Liver (tissue), 3 donors: ENCODE results near the gene SAXO2.

Source experiments
- EGR1 ChIP-seq, 2 donors: IDR thresholded peaks; 2 replicates each; pipeline ENCODE4 v1.6.1; 2016 to 2018; ENCODE audit warnings: antibody characterized with exemption in 2 of 2, low read depth in 2 of 2
- FOXA1 ChIP-seq: IDR thresholded peaks from 2 replicates; pipeline ENCODE4 v1.6.1; 2016; ENCODE audit warnings: antibody characterized with exemption
- GABPA ChIP-seq, 2 donors: IDR thresholded peaks in 1 of 2; conservative IDR thresholded peaks in 1 of 2; 2 replicates each; pipeline ENCODE4 v1.6.1; 2016; ENCODE audit warnings: antibody characterized with exemption in 2 of 2, mild to moderate bottlenecking in 1 of 2, moderate library complexity in 1 of 2
- RAD21 ChIP-seq, 2 donors: IDR thresholded peaks; 2 replicates each; pipeline ENCODE4 v1.6.1; 2016; ENCODE audit warnings: antibody characterized with exemption in 2 of 2, mild to moderate bottlenecking in 2 of 2
- SP1 ChIP-seq: IDR thresholded peaks from 2 replicates; pipeline ENCODE4 v1.6.1; 2018; ENCODE audit warnings: antibody characterized with exemption, mild to moderate bottlenecking
- TAF1 ChIP-seq: conservative IDR thresholded peaks from 2 replicates; pipeline ENCODE4 v1.6.1; 2016; ENCODE audit warnings: antibody characterized with exemption, mild to moderate bottlenecking
- YY1 ChIP-seq: IDR thresholded peaks from 2 replicates; pipeline ENCODE4 v1.6.1; 2016; ENCODE audit warnings: antibody characterized with exemption, mild to moderate bottlenecking
- TF ChIP-seq, protein P1 (sequence below): IDR thresholded peaks from 2 replicates; pipeline ENCODE4 v1.6.1; 2016; ENCODE audit warnings: antibody characterized with exemption
- TF ChIP-seq, protein P2 (sequence below): fragments of 150-350 bp; IDR thresholded peaks from 2 replicates; pipeline ENCODE4 v1.5.1; 2017; ENCODE audit warnings: improper control_type of control experiment, low read depth, low read length; ENCODE audit not compliant: missing input control
- TF ChIP-seq, protein P3 (sequence below): IDR thresholded peaks from 2 replicates; pipeline ENCODE4 v1.6.1; 2016; ENCODE audit warnings: antibody characterized with exemption
- TF ChIP-seq, protein P4 (sequence below): IDR thresholded peaks from 2 replicates; pipeline ENCODE4 v1.6.1; 2016; ENCODE audit warnings: antibody characterized with exemption, mild to moderate bottlenecking
- TF ChIP-seq, protein P5 (sequence below): IDR thresholded peaks from 2 replicates; pipeline ENCODE4 v1.6.1; 2016; ENCODE audit warnings: antibody characterized with exemption
- donor health status: healthy.
- donor health status: healthy.

DNA sequence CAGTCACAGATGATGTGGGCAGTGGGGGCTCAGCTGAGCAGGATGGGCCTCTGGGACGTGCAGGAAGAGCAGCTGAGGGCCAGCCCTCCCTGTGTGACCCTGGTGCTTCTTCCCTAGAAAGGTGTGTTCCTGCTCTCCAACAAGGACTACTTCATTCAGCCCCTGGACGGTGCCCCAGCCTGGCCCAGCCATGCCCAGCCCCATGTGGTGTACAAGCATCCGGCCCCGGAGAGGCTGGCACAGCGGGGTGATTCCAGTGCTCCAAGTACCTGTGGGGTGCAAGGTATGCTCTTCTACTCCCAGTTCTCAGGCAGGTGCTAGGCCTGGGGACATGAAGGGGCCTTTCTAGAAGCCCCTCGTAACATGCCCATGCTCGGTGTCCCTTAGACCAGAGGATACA lies 38.3 kb downstream of the SAXO2 start:
- TF ChIP-seq, protein P1, sequence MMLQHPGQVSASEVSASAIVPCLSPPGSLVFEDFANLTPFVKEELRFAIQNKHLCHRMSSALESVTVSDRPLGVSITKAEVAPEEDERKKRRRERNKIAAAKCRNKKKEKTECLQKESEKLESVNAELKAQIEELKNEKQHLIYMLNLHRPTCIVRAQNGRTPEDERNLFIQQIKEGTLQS, result no peak
- TF ChIP-seq, protein P2, sequence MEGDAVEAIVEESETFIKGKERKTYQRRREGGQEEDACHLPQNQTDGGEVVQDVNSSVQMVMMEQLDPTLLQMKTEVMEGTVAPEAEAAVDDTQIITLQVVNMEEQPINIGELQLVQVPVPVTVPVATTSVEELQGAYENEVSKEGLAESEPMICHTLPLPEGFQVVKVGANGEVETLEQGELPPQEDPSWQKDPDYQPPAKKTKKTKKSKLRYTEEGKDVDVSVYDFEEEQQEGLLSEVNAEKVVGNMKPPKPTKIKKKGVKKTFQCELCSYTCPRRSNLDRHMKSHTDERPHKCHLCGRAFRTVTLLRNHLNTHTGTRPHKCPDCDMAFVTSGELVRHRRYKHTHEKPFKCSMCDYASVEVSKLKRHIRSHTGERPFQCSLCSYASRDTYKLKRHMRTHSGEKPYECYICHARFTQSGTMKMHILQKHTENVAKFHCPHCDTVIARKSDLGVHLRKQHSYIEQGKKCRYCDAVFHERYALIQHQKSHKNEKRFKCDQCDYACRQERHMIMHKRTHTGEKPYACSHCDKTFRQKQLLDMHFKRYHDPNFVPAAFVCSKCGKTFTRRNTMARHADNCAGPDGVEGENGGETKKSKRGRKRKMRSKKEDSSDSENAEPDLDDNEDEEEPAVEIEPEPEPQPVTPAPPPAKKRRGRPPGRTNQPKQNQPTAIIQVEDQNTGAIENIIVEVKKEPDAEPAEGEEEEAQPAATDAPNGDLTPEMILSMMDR, result no peak
- TF ChIP-seq YY1 (no peak), GABPA (IDR thresholded peaks at IDR 0.05 in 1 of 2, conservative IDR thresholded peaks at IDR 0.05 in 1 of 2) (no peak), RAD21 (IDR thresholded peaks at IDR 0.05) (no peak), SP1 (no peak), EGR1 (IDR thresholded peaks at IDR 0.05; ENCODE audit: low read depth in 2 of 2) (no peak), FOXA1 (no peak), TAF1 (no peak)
- TF ChIP-seq, protein P3, sequence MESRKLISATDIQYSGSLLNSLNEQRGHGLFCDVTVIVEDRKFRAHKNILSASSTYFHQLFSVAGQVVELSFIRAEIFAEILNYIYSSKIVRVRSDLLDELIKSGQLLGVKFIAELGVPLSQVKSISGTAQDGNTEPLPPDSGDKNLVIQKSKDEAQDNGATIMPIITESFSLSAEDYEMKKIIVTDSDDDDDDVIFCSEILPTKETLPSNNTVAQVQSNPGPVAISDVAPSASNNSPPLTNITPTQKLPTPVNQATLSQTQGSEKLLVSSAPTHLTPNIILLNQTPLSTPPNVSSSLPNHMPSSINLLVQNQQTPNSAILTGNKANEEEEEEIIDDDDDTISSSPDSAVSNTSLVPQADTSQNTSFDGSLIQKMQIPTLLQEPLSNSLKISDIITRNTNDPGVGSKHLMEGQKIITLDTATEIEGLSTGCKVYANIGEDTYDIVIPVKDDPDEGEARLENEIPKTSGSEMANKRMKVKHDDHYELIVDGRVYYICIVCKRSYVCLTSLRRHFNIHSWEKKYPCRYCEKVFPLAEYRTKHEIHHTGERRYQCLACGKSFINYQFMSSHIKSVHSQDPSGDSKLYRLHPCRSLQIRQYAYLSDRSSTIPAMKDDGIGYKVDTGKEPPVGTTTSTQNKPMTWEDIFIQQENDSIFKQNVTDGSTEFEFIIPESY, result no peak
- TF ChIP-seq, protein P4, sequence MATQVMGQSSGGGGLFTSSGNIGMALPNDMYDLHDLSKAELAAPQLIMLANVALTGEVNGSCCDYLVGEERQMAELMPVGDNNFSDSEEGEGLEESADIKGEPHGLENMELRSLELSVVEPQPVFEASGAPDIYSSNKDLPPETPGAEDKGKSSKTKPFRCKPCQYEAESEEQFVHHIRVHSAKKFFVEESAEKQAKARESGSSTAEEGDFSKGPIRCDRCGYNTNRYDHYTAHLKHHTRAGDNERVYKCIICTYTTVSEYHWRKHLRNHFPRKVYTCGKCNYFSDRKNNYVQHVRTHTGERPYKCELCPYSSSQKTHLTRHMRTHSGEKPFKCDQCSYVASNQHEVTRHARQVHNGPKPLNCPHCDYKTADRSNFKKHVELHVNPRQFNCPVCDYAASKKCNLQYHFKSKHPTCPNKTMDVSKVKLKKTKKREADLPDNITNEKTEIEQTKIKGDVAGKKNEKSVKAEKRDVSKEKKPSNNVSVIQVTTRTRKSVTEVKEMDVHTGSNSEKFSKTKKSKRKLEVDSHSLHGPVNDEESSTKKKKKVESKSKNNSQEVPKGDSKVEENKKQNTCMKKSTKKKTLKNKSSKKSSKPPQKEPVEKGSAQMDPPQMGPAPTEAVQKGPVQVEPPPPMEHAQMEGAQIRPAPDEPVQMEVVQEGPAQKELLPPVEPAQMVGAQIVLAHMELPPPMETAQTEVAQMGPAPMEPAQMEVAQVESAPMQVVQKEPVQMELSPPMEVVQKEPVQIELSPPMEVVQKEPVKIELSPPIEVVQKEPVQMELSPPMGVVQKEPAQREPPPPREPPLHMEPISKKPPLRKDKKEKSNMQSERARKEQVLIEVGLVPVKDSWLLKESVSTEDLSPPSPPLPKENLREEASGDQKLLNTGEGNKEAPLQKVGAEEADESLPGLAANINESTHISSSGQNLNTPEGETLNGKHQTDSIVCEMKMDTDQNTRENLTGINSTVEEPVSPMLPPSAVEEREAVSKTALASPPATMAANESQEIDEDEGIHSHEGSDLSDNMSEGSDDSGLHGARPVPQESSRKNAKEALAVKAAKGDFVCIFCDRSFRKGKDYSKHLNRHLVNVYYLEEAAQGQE, result no peak
- TF ChIP-seq, protein P5, sequence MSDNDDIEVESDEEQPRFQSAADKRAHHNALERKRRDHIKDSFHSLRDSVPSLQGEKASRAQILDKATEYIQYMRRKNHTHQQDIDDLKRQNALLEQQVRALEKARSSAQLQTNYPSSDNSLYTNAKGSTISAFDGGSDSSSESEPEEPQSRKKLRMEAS, result no peak
